GM12873 (cell line): ENCODE measurements around the gene MT1M.

Source experiments
- CTCF ChIP-seq: IDR thresholded peaks from 2 replicates; pipeline ENCODE4 v1.5.1; 2012; ENCODE audit warnings: low read depth, mild to moderate bottlenecking, moderate library complexity, low read length, control low read depth; ENCODE audit not compliant: insufficient read depth; ENCODE audit errors: missing control alignments

Gene MT1M

GRCh38 chr16:56632156-56632847, at the start of gene MT1M:
Gene MT1M (plus strand): TSS chr16:56632659. CDS start chr16:56632732, 73 bp downstream.
- no peak for TF ChIP-seq CTCF

- TF ChIP-seq CTCF = no peak
Measured at GRCh38 chr16:56583351-56584168, 48.9 kb upstream of the MT1M start.

- no peak for TF ChIP-seq CTCF
Measured at GRCh38 chr16:56584276-56584675, 48.2 kb upstream of the MT1M start.

- TF ChIP-seq CTCF = no peak
Measured at GRCh38 chr16:56588781-56589140, 43.7 kb upstream of the MT1M start.

- no peak for TF ChIP-seq CTCF
Measured at GRCh38 chr16:56589141-56590039, 43.1 kb upstream of the MT1M start, which contains the start of gene MT3. Gene MT3 (plus strand): TSS chr16:56589528. CDS start chr16:56589591, 63 bp downstream.

- no peak for TF ChIP-seq CTCF
Measured at GRCh38 chr16:56591377-56592060, 40.9 kb upstream of the MT1M start.
